ENCODE measurements around the gene RNF213. TPM values are rescaled to one million over a fixed set of nuclear protein-coding genes. Genes with fewer than 3 reads are reported as not detected.

The RNF213 gene
- total RNA-seq, 1 experiment from 2014 or later: 117 TPM

- no peak for DNase-seq (ENCODE audit: low read depth, low spot score)
- in situ Hi-C loops (cut with HindIII; ENCODE audit: low pct_unique_long_range_greater_than_20kb, low sequenced_read_pairs): no loop called here
Observed at GRCh38 chr17:80347536-80347935, 86.9 kb downstream of the RNF213 start.

- in situ Hi-C loops (cut with HindIII; ENCODE audit: low pct_unique_long_range_greater_than_20kb, low sequenced_read_pairs): no loop called here
- no peak for DNase-seq (ENCODE audit: low read depth, low spot score)
Observed at GRCh38 chr17:80347948-80348351, 87.3 kb downstream of the RNF213 start.

GRCh38 chr17:80348551-80349150 is 88.0 kb downstream of the RNF213 start:
- in situ Hi-C loops (cut with HindIII; ENCODE audit: low pct_unique_long_range_greater_than_20kb, low sequenced_read_pairs): no loop called here
- DNase-seq (ENCODE audit: low read depth, low spot score): no peak

GRCh38 chr17:80349151-80349651 is 88.5 kb downstream of the RNF213 start:
- in situ Hi-C loops (cut with HindIII; ENCODE audit: low pct_unique_long_range_greater_than_20kb, low sequenced_read_pairs): no loop called here
- no peak for DNase-seq (ENCODE audit: low read depth, low spot score)

GRCh38 chr17:80349751-80350150 is 89.1 kb downstream of the RNF213 start:
- DNase-seq (ENCODE audit: low read depth, low spot score): no peak
- in situ Hi-C loops (cut with HindIII; ENCODE audit: low pct_unique_long_range_greater_than_20kb, low sequenced_read_pairs): no loop called here

- in situ Hi-C loops (cut with HindIII; ENCODE audit: low pct_unique_long_range_greater_than_20kb, low sequenced_read_pairs): no loop called here
- no peak for DNase-seq (ENCODE audit: low read depth, low spot score)
Observed at GRCh38 chr17:80352216-80352895, 91.7 kb downstream of the RNF213 start.

GRCh38 chr17:80352991-80353665 is 92.5 kb downstream of the RNF213 start:
- no peak for DNase-seq (ENCODE audit: low read depth, low spot score)
- in situ Hi-C loops (cut with HindIII; ENCODE audit: low pct_unique_long_range_greater_than_20kb, low sequenced_read_pairs): no loop called here

GRCh38 chr17:80353718-80354275 is 93.1 kb downstream of the RNF213 start:
- no peak for DNase-seq (ENCODE audit: low read depth, low spot score)
- in situ Hi-C loops (cut with HindIII; ENCODE audit: low pct_unique_long_range_greater_than_20kb, low sequenced_read_pairs): no loop called here

- no peak for DNase-seq (ENCODE audit: low read depth, low spot score)
- in situ Hi-C loops (cut with HindIII; ENCODE audit: low pct_unique_long_range_greater_than_20kb, low sequenced_read_pairs): no loop called here
Observed at GRCh38 chr17:80354336-80354735, 93.7 kb downstream of the RNF213 start.

GRCh38 chr17:80356231-80356856 is 95.7 kb downstream of the RNF213 start:
- no peak for DNase-seq (ENCODE audit: low read depth, low spot score)
- in situ Hi-C loops (cut with HindIII; ENCODE audit: low pct_unique_long_range_greater_than_20kb, low sequenced_read_pairs): no loop called here

GRCh38 chr17:80358131-80358530 is 97.5 kb downstream of the RNF213 start:
- DNase-seq (ENCODE audit: low read depth, low spot score): no peak
- in situ Hi-C loops (cut with HindIII; ENCODE audit: low pct_unique_long_range_greater_than_20kb, low sequenced_read_pairs): no loop called here

- in situ Hi-C loops (cut with HindIII; ENCODE audit: low pct_unique_long_range_greater_than_20kb, low sequenced_read_pairs): no loop called here
- no peak for DNase-seq (ENCODE audit: low read depth, low spot score)
Observed at GRCh38 chr17:80358861-80359260, 98.2 kb downstream of the RNF213 start.

GRCh38 chr17:80359422-80360110 is 98.9 kb downstream of the RNF213 start:
- in situ Hi-C loops (cut with HindIII; ENCODE audit: low pct_unique_long_range_greater_than_20kb, low sequenced_read_pairs): no loop called here
- DNase-seq (ENCODE audit: low read depth, low spot score): no peak

GRCh38 chr17:80360396-80360795 is 99.7 kb downstream of the RNF213 start:
- no peak for DNase-seq (ENCODE audit: low read depth, low spot score)
- in situ Hi-C loops (cut with HindIII; ENCODE audit: low pct_unique_long_range_greater_than_20kb, low sequenced_read_pairs): no loop called here

GRCh38 chr17:80361495-80362220 is 101.0 kb downstream of the RNF213 start:
- DNase-seq (ENCODE audit: low read depth, low spot score): peak; percentile 53
- in situ Hi-C loops (cut with HindIII; ENCODE audit: low pct_unique_long_range_greater_than_20kb, low sequenced_read_pairs): no loop called here

GRCh38 chr17:80362428-80363119 is 101.9 kb downstream of the RNF213 start:
- in situ Hi-C loops (cut with HindIII; ENCODE audit: low pct_unique_long_range_greater_than_20kb, low sequenced_read_pairs): no loop called here
- DNase-seq (ENCODE audit: low read depth, low spot score): no peak
